HepG2 (cell line): ENCODE results near the gene TMEM44. TPM values are rescaled to one million over a fixed set of nuclear protein-coding genes. Genes with fewer than 3 reads are reported as not detected.

ENCODE experiments used
- ATF6 ChIP-seq: sonication (generic); formaldehyde crosslinking; conservative IDR thresholded peaks from 2 replicates; pipeline ENCODE4 v1.4.0; 2020; ENCODE audit warnings: missing genetic modification reagents
- BCLAF1 ChIP-seq: fragments of 450-650 bp; IDR thresholded peaks from 2 replicates; pipeline ENCODE4 v1.6.1; 2017; ENCODE audit warnings: mild to moderate bottlenecking
- FOSL1 ChIP-seq: sonication (generic); formaldehyde crosslinking; IDR thresholded peaks from 2 replicates; pipeline ENCODE4 v1.9.0; 2021; ENCODE audit warnings: missing genetic modification reagents, borderline replicate concordance
- NR2F6 ChIP-seq, 2 experiments: IDR thresholded peaks; 2 replicates each; pipeline ENCODE4 v1.6.1; 2016; ENCODE audit warnings: antibody characterized with exemption in 1 of 2, mild to moderate bottlenecking in 1 of 2
- PCBP2 ChIP-seq: fragments of 200-400 bp; formaldehyde crosslinking; optimal IDR thresholded peaks from 2 replicates; pipeline ENCODE3; 2018; ENCODE audit warnings: low read length, low read depth; ENCODE audit not compliant: poor library complexity, severe bottlenecking
- SCMH1 ChIP-seq: sonication (generic); formaldehyde crosslinking; IDR thresholded peaks from 2 replicates; pipeline ENCODE4 v1.9.0; 2021; ENCODE audit warnings: missing genetic modification reagents, mild to moderate bottlenecking, borderline replicate concordance
- ZFP41 ChIP-seq: sonication (generic); formaldehyde crosslinking; IDR thresholded peaks from 2 replicates; pipeline ENCODE4 v1.4.0; 2020; ENCODE audit warnings: mild to moderate bottlenecking, missing genetic modification reagents, borderline replicate concordance
- ZHX1 ChIP-seq: sonication (generic); formaldehyde crosslinking; IDR thresholded peaks from 2 replicates; pipeline ENCODE4 v1.8.1; 2022; ENCODE audit warnings: low read depth, mild to moderate bottlenecking, missing genetic modification reagents
- ZNF138 ChIP-seq: sonication (generic); formaldehyde crosslinking; IDR thresholded peaks from 2 replicates; pipeline ENCODE4 v1.5.0; 2020; ENCODE audit warnings: mild to moderate bottlenecking, low read depth, missing genetic modification reagents
- ZNF263 ChIP-seq: sonication (generic); formaldehyde crosslinking; IDR thresholded peaks from 2 replicates; pipeline ENCODE4 v1.4.0; 2020; ENCODE audit warnings: missing genetic modification reagents
- ZNF567 ChIP-seq: sonication (generic); formaldehyde crosslinking; IDR thresholded peaks from 2 replicates; pipeline ENCODE4 v1.8.1; 2023; ENCODE audit warnings: mild to moderate bottlenecking, missing genetic modification reagents, borderline replicate concordance
- ZNF619 ChIP-seq: sonication (generic); formaldehyde crosslinking; IDR thresholded peaks from 2 replicates; pipeline ENCODE4 v1.4.0; 2020; ENCODE audit warnings: mild to moderate bottlenecking, missing genetic modification reagents
- ZNF670 ChIP-seq: sonication (generic); formaldehyde crosslinking; IDR thresholded peaks from 2 replicates; pipeline ENCODE4 v1.8.0; 2022; ENCODE audit warnings: mild to moderate bottlenecking, missing genetic modification reagents, borderline replicate concordance
- polyA plus RNA-seq, 8 experiments: library from polyadenylated mRNA; depleted of rRNA in 3 of 8; stranded (reverse) in 7 of 8; unstranded in 1 of 8; fragments of >200 nt; fragmentation: Illumina TruSeq in 4 of 8; extraction: Trizol in 4 of 8; gene quantifications; 2 replicates each; pipeline versions ENCODE4 v1.2.1 to v1.2.3, GENCODE V29; 2011 to 2016; ENCODE audit warnings: low read depth in 4 of 8, missing spikeins in 1 of 8, mixed read lengths in 1 of 8; ENCODE audit not compliant: insufficient read depth in 1 of 8
- total RNA-seq, 5 experiments: library from RNA; depleted of rRNA; stranded (reverse); fragments of >200 nt; fragmentation: Illumina TruSeq; extraction: Trizol; gene quantifications; 2 replicates each; pipeline ENCODE4 v1.2.3, GENCODE V29; 2016; ENCODE audit warnings: low read depth in 1 of 5

Gene TMEM44
- total and polyA plus RNA-seq, 2 of the 13 experiments (the other 11 are each of a cell fraction or from before 2014, with no cell fraction given) = 7.3 to 13.8 TPM

- no peak for TF ChIP-seq NR2F6 (IDR thresholded peaks at IDR 0.05)
- TF ChIP-seq NR2F6 (CRISPR knock-in tag; IDR thresholded peaks at IDR 0.05) = no peak
- TF ChIP-seq ZNF670 (CRISPR knock-in tag) = no peak
- TF ChIP-seq PCBP2 = no peak
- no peak for TF ChIP-seq ZNF619 (CRISPR knock-in tag)
- no peak for TF ChIP-seq ZNF138 (CRISPR knock-in tag)
- no peak for TF ChIP-seq ATF6 (CRISPR knock-in tag)
- TF ChIP-seq ZNF263 (CRISPR knock-in tag) = 0 out of 2 replicates have a peak, but pooled peaks have one; percentile 39
- no peak for TF ChIP-seq ZHX1
- no peak for TF ChIP-seq BCLAF1
- TF ChIP-seq ZFP41 (CRISPR knock-in tag) = no peak
- TF ChIP-seq FOSL1 (CRISPR knock-in tag) = no peak
- TF ChIP-seq ZNF567 = peak; percentile 10; the same call in 1 of the 2 replicates
- no peak for TF ChIP-seq SCMH1
- TF ChIP-seq, all 625 proteins: peak for 4
These were observed 340 bp downstream of the TMEM44 start (continued) for GRCh38 chr3:194632809-194633348.
